Hippocampal formation (tissue), 2 donors: ENCODE data around the gene LCE4A.

Experiments
- DNase-seq, 2 donors: peaks; one replicate each; lab custom pipeline; 2025; lab: John Stamatoyannopoulos, UW

Gene LCE4A

GRCh38 chr1:152745765-152746444 is 37.9 kb downstream of the LCE4A start:
- DNase-seq, result no peak

DNA sequence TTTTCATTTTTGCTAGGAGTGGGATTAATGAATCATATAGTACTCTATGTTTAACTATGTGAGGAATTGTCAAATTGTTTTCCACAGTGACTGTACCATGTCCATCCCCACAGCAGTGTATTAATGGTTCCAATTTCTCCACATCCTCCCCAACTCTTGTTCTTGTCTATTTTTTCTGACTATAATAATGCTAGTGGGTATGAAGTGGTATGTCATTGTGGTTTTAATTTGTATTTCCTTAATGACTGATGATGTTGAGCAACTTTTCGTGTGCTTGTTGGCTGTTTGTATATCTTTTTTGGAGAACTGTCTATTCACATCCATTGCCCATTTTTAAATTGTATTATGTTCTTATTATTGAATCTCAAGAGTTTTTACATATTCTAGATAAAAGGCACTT is 39.9 kb downstream of the LCE4A start:
- no peak for DNase-seq

DNA sequence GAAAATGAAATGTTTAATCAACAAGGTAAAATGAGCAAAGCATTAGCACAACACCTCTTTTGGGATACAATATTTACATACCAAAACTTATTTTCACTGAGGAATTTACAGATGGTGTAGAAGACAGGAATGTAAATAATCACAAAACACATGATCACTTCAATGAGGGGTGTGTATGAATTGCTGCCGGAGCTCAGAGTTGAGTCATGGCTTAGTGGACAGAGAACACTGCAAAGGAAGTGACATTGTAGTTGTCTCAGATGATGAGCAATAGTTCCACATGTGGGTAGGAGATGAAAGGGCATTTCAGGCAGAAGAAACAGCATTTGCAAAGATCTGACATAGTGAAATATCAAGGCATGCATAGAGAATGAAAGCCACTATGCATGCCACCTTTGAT is 44.3 kb downstream of the LCE4A start:
- DNase-seq, result no peak

DNA sequence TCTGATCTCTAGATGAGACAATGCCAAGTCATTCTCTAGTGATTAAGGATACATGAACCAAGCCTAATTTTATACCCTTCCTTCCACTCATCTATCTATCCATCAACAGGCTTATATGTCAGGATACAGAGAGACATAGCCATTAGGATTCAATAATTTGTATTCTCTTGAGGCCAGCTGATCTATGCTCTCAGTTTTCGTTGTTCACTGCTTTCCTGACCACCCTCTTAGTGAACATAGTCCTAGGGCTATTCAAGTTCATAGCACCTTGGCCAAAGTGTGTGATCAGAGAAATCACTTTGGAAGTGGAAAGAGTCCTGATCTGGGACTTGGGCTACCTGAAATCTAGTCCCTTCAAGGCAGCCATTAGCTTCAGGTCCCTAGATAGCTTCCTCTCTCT is 45.6 kb downstream of the LCE4A start:
- DNase-seq, result no peak

DNA sequence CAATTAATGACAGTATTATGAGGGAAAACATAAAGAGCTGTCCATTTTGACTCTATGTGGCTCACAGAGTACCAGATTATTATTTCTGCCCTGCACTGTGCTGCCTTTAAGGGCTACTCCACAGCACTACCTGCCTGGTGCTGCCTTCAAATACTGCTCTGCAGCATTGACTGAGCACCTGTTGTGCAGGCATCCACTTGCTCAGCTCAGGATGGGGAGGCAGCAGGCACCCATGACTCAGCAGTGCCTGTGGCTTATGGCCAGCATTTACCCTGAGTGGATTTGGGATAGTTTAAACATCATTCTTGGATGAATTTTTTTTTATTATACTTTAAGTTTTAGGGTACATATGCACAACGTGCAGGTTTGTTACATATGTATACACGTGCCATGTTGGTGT is 48.9 kb downstream of the LCE4A start:
- no peak for DNase-seq

DNA sequence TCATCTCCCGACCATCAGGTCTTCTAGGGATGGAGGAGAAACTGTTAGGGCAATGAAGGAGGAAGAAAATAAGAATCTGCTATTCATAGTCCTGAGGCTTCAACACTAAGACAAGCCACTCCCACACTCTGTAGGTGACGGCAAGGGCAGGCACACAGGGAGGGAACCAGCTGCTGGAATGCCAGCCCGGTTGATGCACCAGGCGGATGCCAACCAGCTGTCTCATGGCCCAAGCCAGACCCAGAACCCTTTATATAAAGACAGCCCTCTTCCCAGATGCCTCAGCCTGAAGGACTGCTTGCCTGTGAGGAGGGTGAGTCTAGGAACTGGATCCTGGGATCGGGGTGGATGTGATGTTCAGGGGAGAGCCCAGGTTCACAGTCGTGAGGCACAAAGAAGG is 49.8 kb downstream of the LCE4A start, which contains the start of gene KPRP:
KPRP (plus strand) TSS at position 279 of the 400 bp plus-strand sequence. CDS start 1,564 bp downstream, outside the sequence.
- no peak for DNase-seq

DNA sequence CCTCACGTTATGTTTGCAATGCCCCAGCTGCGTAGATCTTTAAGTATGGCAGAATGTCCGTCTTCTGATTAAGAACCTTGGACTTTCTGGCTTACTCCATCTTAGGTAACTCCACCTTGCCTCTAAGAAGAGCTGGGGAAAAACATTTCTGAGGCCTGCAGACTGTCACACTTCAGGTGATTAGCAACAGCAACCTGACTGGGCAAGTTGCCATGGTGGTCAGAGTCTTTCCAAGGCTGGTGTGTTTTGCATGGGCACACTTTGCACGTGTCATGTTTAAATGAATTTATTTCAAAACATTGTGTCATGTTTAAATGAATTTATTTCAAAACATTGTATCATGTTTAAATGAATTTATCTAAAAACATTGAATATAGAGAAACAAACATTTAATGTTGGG is 50.7 kb downstream of the LCE4A start:
- no peak for DNase-seq
